ENCODE measurements around the gene OTULINL.

The OTULINL gene

GRCh38 chr5:14577079-14577725, 4.4 kb upstream of the OTULINL start:
- no peak for DNase-seq

- DNase-seq, result no peak
These were observed 3.6 kb upstream of the OTULINL start for GRCh38 chr5:14577971-14578370.

DNA sequence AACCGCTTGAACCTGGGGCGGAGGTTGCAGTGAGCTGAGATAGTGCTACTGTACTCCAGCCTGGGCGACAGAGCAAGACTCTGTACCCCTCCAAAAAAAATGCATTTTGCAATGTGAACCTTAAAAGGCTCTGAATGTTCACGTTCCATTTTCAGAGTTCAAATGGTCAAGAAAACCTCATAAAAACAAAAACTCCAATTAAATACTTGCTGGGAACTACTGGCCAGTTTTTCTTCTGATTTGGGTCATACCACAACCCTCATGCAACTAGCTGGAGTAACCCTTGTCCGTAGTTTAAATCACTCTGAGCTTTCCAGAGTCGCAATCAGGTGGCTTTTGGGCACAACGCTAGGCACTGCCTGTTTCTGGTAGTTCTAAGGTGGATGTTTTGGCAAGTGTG, 2.3 kb upstream of the OTULINL start:
- no peak for DNase-seq

DNA sequence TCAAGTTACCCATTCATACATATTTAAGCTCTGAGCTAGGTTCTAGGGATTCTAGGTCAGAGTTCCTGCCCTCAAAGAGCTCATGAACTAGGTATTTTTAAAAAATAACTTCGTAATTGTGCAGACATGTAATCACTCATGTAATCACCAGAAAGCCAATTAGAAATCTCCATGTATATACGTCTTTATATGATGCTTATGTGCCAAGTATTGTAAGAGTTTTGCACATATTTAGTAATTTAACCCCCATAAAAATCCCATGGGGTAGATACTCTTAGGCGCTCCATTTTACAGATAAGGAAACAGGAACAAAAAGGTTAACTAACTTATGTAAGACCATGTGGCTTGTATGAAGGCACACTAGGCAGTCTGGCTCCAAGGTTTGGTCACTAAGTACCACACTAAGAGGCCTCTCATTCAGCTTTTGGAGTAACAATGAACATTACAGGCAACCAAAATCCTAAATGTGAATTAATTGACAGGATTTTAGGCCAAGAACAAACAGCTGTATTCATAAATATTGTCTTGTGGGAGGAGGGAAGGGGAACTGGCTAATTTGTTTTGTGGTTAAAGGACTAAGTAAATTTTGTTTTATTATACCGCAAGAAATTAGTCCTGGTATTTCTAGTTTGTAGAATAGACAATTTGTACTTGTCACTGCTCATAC, 1.7 kb upstream of the OTULINL start:
- DNase-seq, result no peak

DNA sequence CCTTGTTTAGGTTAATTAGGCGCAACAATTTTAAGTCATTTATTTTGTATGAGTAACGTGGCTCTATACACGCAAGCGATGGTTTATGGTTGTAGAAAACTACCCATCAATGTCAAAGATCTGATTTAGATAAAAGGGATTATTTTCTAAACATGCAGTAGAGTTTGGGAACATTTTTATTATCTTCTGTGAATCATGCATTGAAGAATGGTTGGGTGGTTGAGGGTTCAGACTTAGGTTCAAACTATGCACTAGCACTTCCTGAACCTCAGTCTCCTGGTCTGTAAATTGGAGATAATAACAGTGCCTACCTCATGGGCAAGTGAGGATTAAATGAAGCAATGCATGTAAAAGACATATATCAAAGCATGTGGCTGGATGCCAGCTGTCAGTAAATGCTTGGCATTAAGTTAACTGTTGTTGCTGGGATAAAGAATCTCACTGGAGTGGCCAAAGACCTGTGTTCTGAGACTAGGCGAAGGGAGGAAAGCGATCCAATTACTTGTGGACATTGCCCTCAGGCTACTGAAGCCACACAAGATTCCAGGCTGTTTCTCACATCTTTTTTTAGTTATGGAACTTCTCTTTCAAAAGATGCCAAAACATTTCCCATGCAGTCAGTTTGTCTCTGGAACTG, 1.1 kb upstream of the OTULINL start:
- no peak for DNase-seq

GRCh38 chr5:14581891-14582796, 552 bp downstream of the OTULINL start:
- DNase-seq, result no peak

GRCh38 chr5:14582797-14583137, 1.2 kb downstream of the OTULINL start:
- no peak for DNase-seq

- DNase-seq, result no peak
These were observed 3.3 kb downstream of the OTULINL start for GRCh38 chr5:14584848-14585247.

GRCh38 chr5:14587150-14587549, 5.6 kb downstream of the OTULINL start:
- no peak for DNase-seq

GRCh38 chr5:14588145-14588544, 6.6 kb downstream of the OTULINL start:
- DNase-seq, result no peak

- DNase-seq, result no peak
These were observed 7.4 kb downstream of the OTULINL start for GRCh38 chr5:14588758-14589543.

GRCh38 chr5:14590949-14591348, 9.4 kb downstream of the OTULINL start:
- no peak for DNase-seq

GRCh38 chr5:14591548-14591947, 10.0 kb downstream of the OTULINL start:
- peak; percentile 27 for DNase-seq

DNA sequence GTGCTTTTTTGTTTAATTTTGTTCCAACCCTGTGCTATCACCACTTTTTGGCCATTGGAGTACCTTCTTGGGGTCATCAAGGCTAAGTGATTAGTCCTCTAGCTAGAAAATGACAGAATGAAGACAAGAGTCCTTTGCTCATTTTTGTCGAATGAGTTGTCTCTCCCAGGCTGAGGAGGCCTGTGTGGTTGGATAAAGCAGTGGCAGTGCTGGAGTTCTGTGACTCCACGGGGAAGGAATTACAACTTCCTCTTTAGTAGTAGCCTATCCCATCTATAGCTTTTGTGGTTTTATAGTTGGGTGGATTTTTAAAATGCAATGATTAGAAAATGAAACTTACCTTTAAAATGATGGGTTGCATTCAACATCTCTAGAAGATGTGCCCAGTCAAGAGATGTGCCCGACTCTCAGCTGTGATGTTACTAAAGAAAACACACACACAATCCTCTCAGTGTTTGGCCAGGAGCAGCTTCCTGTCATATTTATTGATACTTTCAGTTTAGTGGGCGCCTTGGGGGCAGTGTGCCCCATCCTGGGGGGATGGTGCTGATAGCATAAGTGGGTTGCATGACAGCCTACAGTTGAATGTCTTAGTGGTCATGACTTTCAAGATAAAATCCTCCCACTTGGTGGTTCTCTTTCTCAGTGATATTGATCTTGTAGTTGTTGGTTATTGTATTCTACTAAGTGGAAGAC, 11.9 kb downstream of the OTULINL start:
- DNase-seq, result peak; percentile 10

DNA sequence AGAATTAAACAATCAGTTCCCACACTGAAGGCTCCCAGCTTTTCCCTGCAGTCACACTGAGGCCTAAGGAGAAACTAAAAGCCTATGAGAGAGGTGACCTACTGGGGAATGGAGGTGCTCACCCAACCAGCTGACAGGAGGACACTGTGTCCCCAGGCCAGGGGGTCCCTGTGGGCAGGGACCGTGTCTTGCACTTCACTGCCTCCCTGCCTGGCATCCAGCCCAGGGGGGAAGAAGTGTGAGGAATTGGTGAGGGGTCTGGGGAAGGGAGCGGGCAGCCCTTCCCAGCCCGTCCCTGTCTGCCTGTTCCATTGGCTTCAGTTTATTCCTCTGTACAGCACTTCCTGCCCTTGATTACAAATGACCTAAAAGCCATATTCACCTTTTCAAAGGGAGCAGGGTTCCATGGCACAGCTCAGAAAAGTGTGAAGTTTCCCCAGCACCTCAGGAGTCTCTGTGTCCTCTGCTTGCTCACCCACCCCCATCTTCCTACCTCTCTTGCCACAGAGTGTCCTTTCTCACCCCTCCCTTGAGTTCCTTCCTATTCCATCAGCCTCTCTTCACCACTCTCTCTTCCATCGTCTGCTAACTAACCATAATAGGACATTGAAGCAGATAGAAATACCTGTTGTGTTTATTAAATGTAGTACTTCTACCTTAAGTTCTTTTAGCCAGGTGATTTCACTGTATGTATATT, 12.9 kb downstream of the OTULINL start:
- no peak for DNase-seq

DNA sequence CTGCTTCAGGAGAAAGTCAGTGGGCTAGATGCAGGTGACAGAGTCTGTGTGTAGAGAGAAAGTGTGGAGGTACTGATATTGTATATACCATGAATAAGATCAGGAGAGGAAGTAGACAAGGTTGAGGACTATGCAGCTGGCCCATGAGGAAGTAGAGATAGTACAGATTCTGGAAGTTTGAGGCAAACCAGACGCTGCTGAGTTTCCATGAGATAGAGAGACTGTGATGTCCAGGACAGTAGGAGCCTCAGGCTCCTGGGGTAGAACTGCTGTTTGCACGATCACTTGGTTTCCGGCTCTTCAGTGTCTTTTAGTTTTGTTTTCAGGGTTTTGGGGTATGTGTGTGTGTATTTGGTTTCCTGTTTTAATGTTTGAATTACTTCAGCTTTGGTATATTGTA, 13.6 kb downstream of the OTULINL start:
- no peak for DNase-seq

DNA sequence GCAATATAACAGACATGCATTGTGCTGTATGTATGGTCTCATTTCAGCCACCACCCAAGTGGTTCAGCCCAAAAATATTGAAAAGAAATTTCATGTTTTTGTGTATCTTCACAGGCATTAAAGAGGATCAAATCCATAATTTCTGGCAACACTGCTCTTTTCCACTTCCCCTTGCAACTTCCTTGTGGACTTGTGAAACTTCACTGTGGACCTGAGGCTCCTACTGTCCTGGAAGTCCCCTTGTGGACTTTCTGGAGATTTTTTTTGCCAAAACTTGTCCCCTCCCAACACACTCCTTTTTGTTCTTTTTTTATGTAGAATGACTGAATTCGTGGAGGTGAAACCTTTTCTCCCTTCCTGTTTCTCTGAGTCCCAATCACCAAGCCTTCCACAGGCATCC, 14.3 kb downstream of the OTULINL start:
- no peak for DNase-seq

DNA sequence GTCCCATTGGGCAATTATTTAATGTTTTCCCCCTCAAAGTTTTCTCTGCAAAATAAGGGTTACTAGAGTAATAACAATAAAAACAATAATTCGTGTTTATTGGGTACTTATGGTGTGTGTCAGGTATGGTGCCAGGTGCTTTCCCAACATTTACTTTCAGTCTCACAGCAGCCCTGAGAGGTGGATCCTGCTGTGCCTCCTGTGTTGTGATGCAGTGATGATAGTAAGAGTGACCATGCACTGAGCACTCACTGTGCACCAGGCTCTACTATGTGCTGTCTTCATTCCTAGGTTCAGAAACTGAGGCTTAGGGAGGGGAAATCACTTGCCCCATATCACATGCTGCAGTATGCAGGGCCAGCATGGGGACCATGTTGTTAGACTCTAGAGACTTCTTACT, 15.5 kb downstream of the OTULINL start:
- DNase-seq, result no peak

DNA sequence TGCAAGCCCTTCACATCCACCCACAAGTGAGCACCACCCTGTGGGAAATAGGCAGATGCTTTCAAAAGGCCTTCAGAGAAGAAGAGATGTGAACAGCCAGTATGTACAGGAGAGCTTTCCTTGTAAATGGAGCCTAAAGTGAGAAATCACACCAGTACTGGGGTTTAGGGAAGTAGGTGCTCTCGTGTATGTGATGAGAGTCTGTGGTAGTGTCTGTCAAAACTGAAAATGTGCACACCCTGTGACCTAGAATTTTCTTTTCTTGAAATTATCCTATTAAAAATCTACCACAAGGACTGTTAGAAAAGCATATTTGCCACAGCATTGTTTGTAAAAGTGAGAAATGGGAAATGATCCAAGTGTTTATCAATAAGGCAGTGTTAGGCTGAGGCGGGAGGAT, 16.6 kb downstream of the OTULINL start:
- DNase-seq, result no peak

- no peak for DNase-seq
These were observed 18.0 kb downstream of the OTULINL start for GRCh38 chr5:14599476-14600127.

DNA sequence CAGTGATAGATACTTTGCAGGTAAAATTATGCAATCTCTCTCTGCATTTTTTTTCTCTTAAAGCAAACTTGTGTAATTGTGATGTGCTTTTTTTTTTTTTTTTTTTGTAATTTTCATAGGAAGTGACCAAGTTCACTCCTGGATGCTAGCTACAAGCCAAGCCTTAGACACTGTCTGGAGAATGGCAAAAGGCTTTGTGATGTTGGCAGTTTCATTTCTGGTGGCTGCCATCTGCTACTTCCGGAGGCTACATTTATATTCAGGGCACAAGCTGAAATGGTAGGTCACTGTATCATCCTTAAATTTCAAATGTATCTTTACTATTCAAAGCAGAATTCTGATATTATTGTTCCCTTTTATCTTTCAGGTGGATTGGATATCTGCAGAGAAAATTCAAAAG, 19.3 kb downstream of the OTULINL start:
- no peak for DNase-seq
